NCI-H2227 (cell line): ENCODE measurements around the gene BCAN.
A peak's percentile ranks its signal among the peaks of the same experiment; 100 is the strongest.

Source experiments
- DNase-seq: peaks from one replicate; lab custom pipeline; 2025; ENCODE audit not compliant: unreplicated experiment; lab: John Stamatoyannopoulos, UW

The BCAN gene

GRCh38 chr1:156697481-156697880 is 55.6 kb downstream of the BCAN start:
- peak; percentile 48 for DNase-seq

GRCh38 chr1:156698995-156699394 is 57.1 kb downstream of the BCAN start:
- no peak for DNase-seq

GRCh38 chr1:156700736-156701531 is 59.0 kb downstream of the BCAN start:
- DNase-seq, result no peak

- no peak for DNase-seq
Observed at GRCh38 chr1:156703336-156703735, 61.4 kb downstream of the BCAN start.

GRCh38 chr1:156703741-156704140 is 61.8 kb downstream of the BCAN start:
- peak; percentile 24 for DNase-seq

- no peak for DNase-seq
Observed at GRCh38 chr1:156704166-156704711, 62.3 kb downstream of the BCAN start.

GRCh38 chr1:156704930-156705320 is 63.0 kb downstream of the BCAN start:
- peak; percentile 39 for DNase-seq

GRCh38 chr1:156705321-156705917 is 63.5 kb downstream of the BCAN start, which contains the start of gene CRABP2:
Gene CRABP2 (minus strand): TSS chr1:156705583. CDS start chr1:156705446, 137 bp downstream.
- peak; percentile 85 for DNase-seq

- DNase-seq, result peak; percentile 88
Observed at GRCh38 chr1:156705918-156706656, 64.2 kb downstream of the BCAN start.

- DNase-seq, result peak; percentile 71
Observed at GRCh38 chr1:156706657-156707416, 64.9 kb downstream of the BCAN start.

- DNase-seq, result peak; percentile 55
Observed at GRCh38 chr1:156707417-156708217, 65.7 kb downstream of the BCAN start.

GRCh38 chr1:156708218-156708661 is 66.3 kb downstream of the BCAN start:
- DNase-seq, result no peak

- no peak for DNase-seq
Observed at GRCh38 chr1:156709031-156709430, 67.1 kb downstream of the BCAN start.
